HUDEP-2 (cell line): ENCODE data around the gene LGR6.
"Not testable (repeated sequence)": the region's sequence is repeated elsewhere in the genome, so short reads cannot be mapped to it uniquely, and the experiment has no call there.

ENCODE experiments used
- DNase-seq, 76 experiments: peaks; one replicate each; lab custom pipeline; 2025; ENCODE audit not compliant: unreplicated experiment in 76 of 76; lab: John Stamatoyannopoulos, UW

Gene LGR6

GRCh38 chr1:202193614-202194327 is at the start of gene LGR6:
Gene LGR6 (plus strand): TSS chr1:202193799. CDS start chr1:202193990, 191 bp downstream.
- no peak for DNase-seq

GRCh38 chr1:202144402-202145067 is 49.1 kb upstream of the LGR6 start, which contains the start of gene ARL8A:
Gene ARL8A (minus strand): TSS chr1:202144737. CDS start chr1:202144572, 165 bp downstream.
- DNase-seq: peak in 34 of 76 experiments; percentile 10 to 55 (median 36)

- peak in 10 of 76 experiments; percentile 18 to 49 (median 28) for DNase-seq
Observed at GRCh38 chr1:202145068-202145743, 48.4 kb upstream of the LGR6 start.

GRCh38 chr1:202145744-202146140 is 47.9 kb upstream of the LGR6 start:
- not testable (repeated sequence) for DNase-seq

- no peak for DNase-seq
Observed at GRCh38 chr1:202146279-202146678, 47.3 kb upstream of the LGR6 start.

- DNase-seq: no peak
Observed at GRCh38 chr1:202146993-202147392, 46.6 kb upstream of the LGR6 start.

- no peak for DNase-seq
Observed at GRCh38 chr1:202148391-202148790, 45.2 kb upstream of the LGR6 start.

GRCh38 chr1:202149566-202149965 is 44.0 kb upstream of the LGR6 start:
- DNase-seq: no peak

- DNase-seq: no peak
Observed at GRCh38 chr1:202150187-202150586, 43.4 kb upstream of the LGR6 start.

GRCh38 chr1:202150602-202151001 is 43.0 kb upstream of the LGR6 start:
- no peak for DNase-seq

- DNase-seq: no peak
Observed at GRCh38 chr1:202151045-202151444, 42.6 kb upstream of the LGR6 start.

GRCh38 chr1:202152399-202152798 is 41.2 kb upstream of the LGR6 start:
- no peak for DNase-seq

- no peak for DNase-seq
Observed at GRCh38 chr1:202153284-202153683, 40.3 kb upstream of the LGR6 start.

GRCh38 chr1:202154148-202154765 is 39.3 kb upstream of the LGR6 start:
- no peak for DNase-seq

- DNase-seq: peak in 26 of 76 experiments; percentile 6 to 50 (median 26)
Observed at GRCh38 chr1:202154766-202155477, 38.7 kb upstream of the LGR6 start.

- DNase-seq: peak in 71 of 76 experiments; percentile 7 to 86 (median 65)
Observed at GRCh38 chr1:202155478-202156021, 38.0 kb upstream of the LGR6 start.

GRCh38 chr1:202156590-202156989 is 37.0 kb upstream of the LGR6 start:
- no peak for DNase-seq

- DNase-seq: no peak
Observed at GRCh38 chr1:202157945-202158344, 35.7 kb upstream of the LGR6 start.

- peak in 64 of 76 experiments; percentile 13 to 73 (median 50) for DNase-seq
Observed at GRCh38 chr1:202158810-202159533, 34.6 kb upstream of the LGR6 start.
